Measurements from ENCODE around the gene BAHCC1. TPM values are rescaled to one million over a fixed set of nuclear protein-coding genes. Genes with fewer than 3 reads are reported as not detected.
A peak's percentile ranks its signal among the peaks of the same experiment; 100 is the strongest.

Gene BAHCC1
- total and polyA plus RNA-seq, 9 of the 15 experiments (the other 6 are each of a cell fraction or from before 2014, with no cell fraction given), result 0.14 to 26.9 (median 5.0) TPM

GRCh38 chr17:81484195-81484979 is 89.1 kb downstream of the BAHCC1 start (continued):
- TF ChIP-seq EZH2 (IDR thresholded peaks at IDR 0.05; ENCODE audit: borderline replicate concordance, low read depth, low read length) (no peak), FOXK1 (CRISPR knock-in tag; IDR thresholded peaks at IDR 0.05; ENCODE audit: borderline replicate concordance) (no peak), PHB2 (IDR thresholded peaks at IDR 0.05; ENCODE audit: low read depth) (no peak), NR3C1 (CRISPR knock-in tag; IDR thresholded peaks at IDR 0.05) (no peak; the same call in 1 of the 2 replicates), ZBTB1 (CRISPR knock-in tag; IDR thresholded peaks at IDR 0.05; ENCODE audit: borderline replicate concordance, low read depth) (no peak), RBM22 (IDR thresholded peaks at IDR 0.05; ENCODE audit: low read depth, low read length, poor library complexity, severe bottlenecking) (no peak), NRF1 (conservative IDR thresholded peaks at IDR 0.05 in 1 of 2, IDR thresholded peaks at IDR 0.05 in 1 of 2) (peak; percentile 76 to 82), CBX1 (IDR thresholded peaks at IDR 0.05; ENCODE audit: low read depth) (peak; percentile 4; the same call in 1 of the 2 replicates), BRD9 (IDR thresholded peaks at IDR 0.05; ENCODE audit: low read depth, partially characterized antibody) (peak; percentile 27), MAX (CRISPR knock-in tag; IDR thresholded peaks at IDR 0.05) (peak; percentile 85), SMARCA4 (IDR thresholded peaks at IDR 0.05) (no peak), L3MBTL2 (IDR thresholded peaks at IDR 0.05) (peak; percentile 96), ZNF778 (CRISPR knock-in tag; IDR thresholded peaks at IDR 0.05) (no peak), POLR2H (tag; IDR thresholded peaks at IDR 0.05; ENCODE audit: low read depth) (no peak), ZNF75A (CRISPR knock-in tag; IDR thresholded peaks at IDR 0.05) (no peak), ADNP (tag; IDR thresholded peaks at IDR 0.05) (no peak), NCOA6 (IDR thresholded peaks at IDR 0.05) (no peak), ZNF436 (CRISPR knock-in tag; IDR thresholded peaks at IDR 0.05) (no peak), ATF3 (IDR thresholded peaks at IDR 0.05) (no peak), ATF3 (CRISPR knock-in tag; conservative IDR thresholded peaks at IDR 0.05) (peak; percentile 87), ZNF253 (CRISPR knock-in tag; conservative IDR thresholded peaks at IDR 0.05) (no peak), ESRRB (CRISPR knock-in tag; IDR thresholded peaks at IDR 0.05; ENCODE audit: borderline replicate concordance) (no peak), TOE1 (IDR thresholded peaks at IDR 0.05; ENCODE audit: borderline replicate concordance) (peak; percentile 62; the same call in 1 of the 2 replicates), TOE1 (CRISPR knock-in tag; IDR thresholded peaks at IDR 0.05; ENCODE audit: borderline replicate concordance, low read depth) (no peak; the same call in 1 of the 2 replicates), BRD4 (IDR thresholded peaks at IDR 0.05) (no peak), SETDB1 (IDR thresholded peaks at IDR 0.05; ENCODE audit: low read length) (no peak), CXXC5 (CRISPR knock-in tag; IDR thresholded peaks at IDR 0.05) (peak; percentile 87), ZNF134 (CRISPR knock-in tag; conservative IDR thresholded peaks at IDR 0.05) (no peak)
